Esophagus muscularis mucosa (tissue), 4 donors: ENCODE results near the gene CGB8.

Experiments used
- EP300 ChIP-seq: sonication (generic); formaldehyde crosslinking; IDR thresholded peaks from one replicate; pipeline ENCODE4 v1.6.1; 2017; ENCODE audit warnings: antibody characterized with exemption
- POLR2A ChIP-seq: fragments of 450-650 bp; IDR thresholded peaks from one replicate; pipeline ENCODE4 v1.6.1; 2017; ENCODE audit warnings: antibody characterized with exemption, moderate library complexity, mild to moderate bottlenecking, low read depth
- POLR2AphosphoS5 ChIP-seq, 2 donors: sonication (generic); formaldehyde crosslinking; IDR thresholded peaks; one replicate each; pipeline ENCODE4 v1.6.1; 2017; ENCODE audit warnings: antibody characterized with exemption in 2 of 2
- TF ChIP-seq, protein P1 (sequence below), 3 experiments: fragments of 200-600 bp in 2 of 3; fragments of 450-650 bp in 1 of 3; sonication (generic) in 2 of 3; IDR thresholded peaks; one replicate each; pipeline ENCODE4 v1.5.1; 2017 to 2019; ENCODE audit warnings: antibody characterized with exemption in 3 of 3, mild to moderate bottlenecking in 2 of 3, moderate library complexity in 1 of 3

DNA sequence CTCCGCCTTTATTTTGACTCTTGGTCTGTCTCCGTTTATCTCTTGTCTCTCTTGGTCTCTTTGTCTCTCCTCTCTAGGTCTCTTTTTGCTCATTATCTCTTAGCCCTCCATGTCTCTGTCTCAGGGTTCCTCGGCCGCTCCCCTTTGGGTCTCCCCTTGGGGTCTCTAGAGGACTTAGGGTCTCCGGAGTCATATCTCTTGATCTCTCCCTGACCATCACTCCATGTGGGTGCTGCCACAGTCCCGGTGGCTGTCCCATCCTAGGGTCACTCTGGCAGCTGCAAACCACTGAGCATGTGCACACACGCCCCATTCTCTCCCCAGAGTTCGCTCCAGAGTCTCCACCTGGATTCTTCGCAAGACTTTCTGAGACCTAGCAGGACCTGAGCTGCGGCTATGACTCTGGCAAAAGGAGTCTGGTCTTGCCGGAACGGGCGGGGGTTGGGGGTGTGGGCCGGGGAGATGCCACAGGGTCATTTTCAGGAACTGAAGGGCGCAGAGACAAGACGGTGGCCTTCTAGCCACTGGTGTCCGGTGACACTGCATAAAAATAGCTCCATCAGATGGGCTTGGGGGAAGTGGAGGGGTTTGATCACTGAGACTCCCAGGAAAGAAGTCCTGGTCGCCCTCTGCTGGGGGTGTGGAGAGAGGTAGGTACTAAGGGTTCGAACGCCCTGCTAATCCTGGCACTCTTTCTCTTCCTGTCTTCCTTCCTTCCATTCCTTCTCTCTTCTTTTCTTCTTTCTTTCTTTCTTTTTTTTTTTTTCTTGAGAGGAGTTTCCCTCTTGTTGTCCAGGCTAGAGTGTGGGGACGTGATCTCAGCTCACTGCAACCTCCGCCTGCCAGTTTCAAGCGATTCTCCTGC is 24.8 kb upstream of the CGB8 start:
- no peak for TF ChIP-seq POLR2AphosphoS5 (IDR thresholded peaks at IDR 0.05)
- TF ChIP-seq, protein P1, sequence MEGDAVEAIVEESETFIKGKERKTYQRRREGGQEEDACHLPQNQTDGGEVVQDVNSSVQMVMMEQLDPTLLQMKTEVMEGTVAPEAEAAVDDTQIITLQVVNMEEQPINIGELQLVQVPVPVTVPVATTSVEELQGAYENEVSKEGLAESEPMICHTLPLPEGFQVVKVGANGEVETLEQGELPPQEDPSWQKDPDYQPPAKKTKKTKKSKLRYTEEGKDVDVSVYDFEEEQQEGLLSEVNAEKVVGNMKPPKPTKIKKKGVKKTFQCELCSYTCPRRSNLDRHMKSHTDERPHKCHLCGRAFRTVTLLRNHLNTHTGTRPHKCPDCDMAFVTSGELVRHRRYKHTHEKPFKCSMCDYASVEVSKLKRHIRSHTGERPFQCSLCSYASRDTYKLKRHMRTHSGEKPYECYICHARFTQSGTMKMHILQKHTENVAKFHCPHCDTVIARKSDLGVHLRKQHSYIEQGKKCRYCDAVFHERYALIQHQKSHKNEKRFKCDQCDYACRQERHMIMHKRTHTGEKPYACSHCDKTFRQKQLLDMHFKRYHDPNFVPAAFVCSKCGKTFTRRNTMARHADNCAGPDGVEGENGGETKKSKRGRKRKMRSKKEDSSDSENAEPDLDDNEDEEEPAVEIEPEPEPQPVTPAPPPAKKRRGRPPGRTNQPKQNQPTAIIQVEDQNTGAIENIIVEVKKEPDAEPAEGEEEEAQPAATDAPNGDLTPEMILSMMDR (IDR thresholded peaks at IDR 0.05) = no peak
- TF ChIP-seq EP300 = no peak
- no peak for TF ChIP-seq POLR2A
